B cell (primary cell): ENCODE data around the gene CTIF. TPM values are rescaled to one million over a fixed set of nuclear protein-coding genes. Genes with fewer than 3 reads are reported as not detected.

Experiments
- ATAC-seq: fragments of 200-7000 bp; cut with Tn5 transposase; one replicate; pipeline ENCODE4 v1.10.0; 2021; ENCODE audit warnings: low read depth, mild to moderate bottlenecking, moderate number of reproducible peaks, moderate library complexity
- CTCF ChIA-PET: fragments of 350-600 bp; sonication (Branson Sonifier 250); formaldehyde crosslinking; loops from one replicate; lab custom pipeline; 2021; ENCODE audit warnings: antibody characterized with exemption, inconsistent platforms; lab: Charles Lee
- POLR2A ChIA-PET: fragments of 350-600 bp; sonication (Branson Sonifier 250); formaldehyde crosslinking; loops from one replicate; lab custom pipeline; 2021; ENCODE audit warnings: antibody characterized with exemption; lab: Charles Lee
- DNase-seq: peaks from one replicate; pipeline ENCODE4 v3.0.0; 2013
- H2AFZ ChIP-seq: 2 replicates; pipeline ENCODE4 v1.6.1; 2012; ENCODE audit warnings: mild to moderate bottlenecking, low read depth, low read length; ENCODE audit not compliant: insufficient read depth, poor library complexity, severe bottlenecking
- H3K27ac ChIP-seq, 2 donors: 1 replicate in 1 of 2; 2 replicates in 1 of 2; pipeline ENCODE4 v1.5.1; 2012 to 2013; ENCODE audit warnings: low read length in 2 of 2, mild to moderate bottlenecking in 2 of 2, moderate library complexity in 1 of 2
- H3K27me3 ChIP-seq, 4 experiments: fragments of 200-600 bp in 1 of 4; sonication (generic) in 1 of 4; replicated peaks in 1 of 4; 1 replicate in 2 of 4; 2 replicates in 2 of 4; pipeline versions ENCODE4 v1.6.1 to v1.7.0; 2013 to 2016; ENCODE audit warnings: low read length in 3 of 4, mild to moderate bottlenecking in 2 of 4, mixed read lengths in 1 of 4, moderate library complexity in 1 of 4; ENCODE audit not compliant: insufficient read depth in 4 of 4, control insufficient read depth in 3 of 4; ENCODE audit errors: control extremely low read depth in 1 of 4
- H3K36me3 ChIP-seq, 2 experiments: replicated peaks in 1 of 2; 1 replicate in 1 of 2; 2 replicates in 1 of 2; pipeline versions ENCODE4 v1.6.1 to v1.7.1; 2013; ENCODE audit warnings: low read length in 1 of 2; ENCODE audit not compliant: insufficient read depth in 2 of 2, control insufficient read depth in 1 of 2; ENCODE audit errors: control extremely low read depth in 1 of 2, extremely low read depth in 1 of 2
- H3K4me1 ChIP-seq, 2 donors: fragments of 200-600 bp in 1 of 2; sonication (generic) in 1 of 2; 1 replicate in 1 of 2; 2 replicates in 1 of 2; pipeline versions ENCODE4 v1.5.1 to v1.6.1; 2013 to 2017; ENCODE audit warnings: low read length in 2 of 2; ENCODE audit not compliant: control insufficient read depth in 2 of 2, insufficient read depth in 2 of 2
- H3K4me2 ChIP-seq: replicated peaks from 2 replicates; pipeline ENCODE3; 2012; ENCODE audit warnings: mild to moderate bottlenecking, low read depth, low read length; ENCODE audit not compliant: poor library complexity, severe bottlenecking
- H3K4me3 ChIP-seq, 5 experiments: fragments of 200-600 bp in 1 of 5; sonication (generic) in 1 of 5; 1 replicate in 3 of 5; 2 replicates in 2 of 5; pipeline versions ENCODE4 v1.5.1 to v1.7.0; 2011 to 2016; ENCODE audit warnings: low read length in 4 of 5, mild to moderate bottlenecking in 4 of 5, low read depth in 2 of 5, control low read depth in 1 of 5, moderate library complexity in 1 of 5; ENCODE audit not compliant: insufficient read depth in 1 of 5; ENCODE audit errors: control extremely low read depth in 1 of 5, extremely low read depth in 1 of 5
- H3K79me2 ChIP-seq: fragments of 200-600 bp; sonication (generic); one replicate; pipeline ENCODE4 v1.6.0; 2016; ENCODE audit warnings: low read length; ENCODE audit not compliant: control insufficient read depth, insufficient read depth
- H3K9ac ChIP-seq: fragments of 200-600 bp; sonication (generic); 2 replicates; pipeline ENCODE4 v1.6.1; 2017; ENCODE audit warnings: mild to moderate bottlenecking, low read length, moderate library complexity
- H3K9me3 ChIP-seq, 3 donors: one replicate each; pipeline versions ENCODE4 v1.6.1 to v1.7.1; 2013; ENCODE audit warnings: low read length in 2 of 3; ENCODE audit not compliant: control insufficient read depth in 2 of 3, insufficient read depth in 1 of 3; ENCODE audit errors: control extremely low read depth in 1 of 3
- H4K20me1 ChIP-seq: 2 replicates; pipeline ENCODE4 v1.6.0; 2012; ENCODE audit warnings: mild to moderate bottlenecking, low read length; ENCODE audit not compliant: insufficient read depth, control insufficient read depth, poor library complexity, severe bottlenecking
- H3K27ac Mint-ChIP-seq: one replicate; pipeline ENCODE4 v1.8.0; 2021; ENCODE audit warnings: mixed read lengths
- H3K27me3 Mint-ChIP-seq: one replicate; pipeline ENCODE4 v1.8.0; 2021; ENCODE audit warnings: mixed read lengths
- H3K4me1 Mint-ChIP-seq: one replicate; pipeline ENCODE4 v1.8.0; 2021; ENCODE audit warnings: mixed read lengths
- H3K4me3 Mint-ChIP-seq: one replicate; pipeline ENCODE4 v1.8.0; 2021; ENCODE audit warnings: mixed read lengths
- H3K9me3 Mint-ChIP-seq: one replicate; pipeline ENCODE4 v1.8.0; 2022; ENCODE audit warnings: mixed read lengths; ENCODE audit not compliant: insufficient read depth
- CTCF ChIP-seq: fragments of 200-600 bp; IDR thresholded peaks from one replicate; pipeline ENCODE4 v1.8.0; 2022; ENCODE audit warnings: antibody characterized with exemption, mild to moderate bottlenecking
- EZH2 ChIP-seq: IDR thresholded peaks from 2 replicates; pipeline ENCODE4 v1.6.1; 2012; ENCODE audit warnings: borderline replicate concordance, low read depth, mild to moderate bottlenecking, moderate library complexity, low read length; ENCODE audit not compliant: insufficient read depth, poor library complexity, severe bottlenecking
- WGBS: methylation state at CpG from one replicate; pipeline ENCODE4 v1.1.5; 2013; ENCODE audit warnings: missing lambda C conversion rate; ENCODE audit not compliant: insufficient coverage; 5-methylcytosine and 5-hydroxymethylcytosine counted together
- intact Hi-C: fragments of 100-400 bp; cut with micrococcal nuclease; formaldehyde crosslinking; loops from one replicate; pipeline ENCODE4 v1.10.0; 2022
- polyA plus RNA-seq: library from polyadenylated mRNA; depleted of rRNA; stranded (reverse); fragments of >200 nt; gene quantifications from 2 replicates; pipeline ENCODE4 v1.2.3, GENCODE V29; 2012
- total RNA-seq, 2 donors: library from RNA; stranded (reverse); fragments of 120-200 nt in 1 of 2; gene quantifications; 1 replicate in 1 of 2; 2 replicates in 1 of 2; pipeline versions ENCODE4 v1.2.3 to v1.2.4, GENCODE V29; 2013 to 2022

The CTIF gene
- total and polyA plus RNA-seq, 2 donors (not counting 1 experiment from before 2014, with no cell fraction given), result 3.6 to 16.2 TPM

- DNase-seq, result no peak
Observed at GRCh38 chr18:48662011-48662661, 123.3 kb downstream of the CTIF start.

More at GRCh38 chr18:48662011-48662661, 123.3 kb downstream of the CTIF start:
- WGBS, result 54% methylated on average over 6 of the region's 9 CpGs
- no peak overlapping the region for H3K9ac ChIP-seq
- ChIA-PET POLR2A (no interaction called here), CTCF (interaction anchor here (1.5 kb wide), 1 partner anchor 187 kb away, joined by 4 read pairs; no protein-coding TSS in a partner anchor)
- no peaks in the 10 kb centered on the region for H3K4me1 ChIP-seq
- H2AFZ ChIP-seq, result no peak overlapping the region
- no peaks in the 10 kb centered on the region for H3K36me3 ChIP-seq
- no peak overlapping the region for H3K4me3 ChIP-seq
- Mint-ChIP-seq H3K4me3 (no peak overlapping the region), H3K27me3 (no peaks in the 10 kb centered on the region), H3K9me3 (peaks cover 2% of the 10 kb centered on the region), H3K27ac (no peak overlapping the region), H3K4me1 (peaks cover 3% of the 10 kb centered on the region)
- no peaks in the 10 kb centered on the region for H3K79me2 ChIP-seq
- TF ChIP-seq CTCF (no peak), EZH2 (no peak)
- H4K20me1 ChIP-seq, result no peaks in the 10 kb centered on the region
- no peak overlapping the region for H3K4me2 ChIP-seq
- H3K9me3 ChIP-seq, result peaks cover 0 to 6% (median 0%) of the 10 kb centered on the region in 3 donors
- no peak for ATAC-seq
- intact Hi-C loops, result no loop called here
- no peak overlapping the region for H3K27ac ChIP-seq
- H3K27me3 ChIP-seq, result no peaks in the 10 kb centered on the region
